Anterior cingulate cortex (tissue), 58 donors: ENCODE results near the gene MCM8.

Experiments used
- DNase-seq, 58 donors: peaks; one replicate each; lab custom pipeline; 2025; lab: John Stamatoyannopoulos, UW

MCM8 gene

GRCh38 chr20:5938456-5939029 is 11.9 kb upstream of the MCM8 start:
- no peak for DNase-seq

GRCh38 chr20:5945963-5946362 is 4.5 kb upstream of the MCM8 start:
- DNase-seq, result no peak

GRCh38 chr20:5947276-5947675 is 3.2 kb upstream of the MCM8 start:
- no peak for DNase-seq

GRCh38 chr20:5949943-5950270 is 545 bp upstream of the MCM8 start:
- no peak for DNase-seq

GRCh38 chr20:5967469-5967868 is 17.0 kb downstream of the MCM8 start:
- no peak for DNase-seq

GRCh38 chr20:5968462-5968861 is 18.0 kb downstream of the MCM8 start:
- DNase-seq, result no peak

GRCh38 chr20:5969348-5969935 is 19.0 kb downstream of the MCM8 start:
- DNase-seq, result no peak

- no peak for DNase-seq
Observed at GRCh38 chr20:5969940-5970339, 19.5 kb downstream of the MCM8 start.

- DNase-seq, result no peak
Observed at GRCh38 chr20:5970381-5970780, 19.9 kb downstream of the MCM8 start.

- DNase-seq, result no peak
Observed at GRCh38 chr20:5971203-5971602, 20.8 kb downstream of the MCM8 start.

GRCh38 chr20:5973172-5973571 is 22.7 kb downstream of the MCM8 start:
- DNase-seq, result no peak

- no peak for DNase-seq
Observed at GRCh38 chr20:5973971-5974370, 23.5 kb downstream of the MCM8 start.

GRCh38 chr20:5974531-5974930 is 24.1 kb downstream of the MCM8 start:
- no peak for DNase-seq

- DNase-seq, result no peak
Observed at GRCh38 chr20:5975778-5976177, 25.3 kb downstream of the MCM8 start.

GRCh38 chr20:5977223-5977622 is 26.8 kb downstream of the MCM8 start:
- DNase-seq, result no peak

GRCh38 chr20:5977975-5978374 is 27.5 kb downstream of the MCM8 start:
- DNase-seq, result no peak

GRCh38 chr20:5979801-5980200 is 29.3 kb downstream of the MCM8 start:
- DNase-seq, result no peak

- no peak for DNase-seq
Observed at GRCh38 chr20:5980720-5981538, 30.5 kb downstream of the MCM8 start.

GRCh38 chr20:5987383-5987782 is 36.9 kb downstream of the MCM8 start:
- no peak for DNase-seq

GRCh38 chr20:5989539-5989938 is 39.1 kb downstream of the MCM8 start:
- DNase-seq, result no peak

- no peak for DNase-seq
Observed at GRCh38 chr20:5990946-5991345, 40.5 kb downstream of the MCM8 start.
